22Rv1 (cell line): ENCODE measurements around the gene ITPK1.

Experiments
- H3K27ac ChIP-seq: fragments of 450-650 bp; 2 replicates; pipeline ENCODE4 v1.5.1; 2017
- ZFX ChIP-seq: fragments of 450-650 bp; IDR thresholded peaks from 2 replicates; pipeline ENCODE4 v1.6.1; 2017; ENCODE audit warnings: antibody characterized with exemption, borderline replicate concordance
- TF ChIP-seq, protein P1 (sequence below): fragments of 450-650 bp; IDR thresholded peaks from 2 replicates; pipeline ENCODE4 v1.5.1; 2017; ENCODE audit warnings: mild to moderate bottlenecking

Gene ITPK1

DNA sequence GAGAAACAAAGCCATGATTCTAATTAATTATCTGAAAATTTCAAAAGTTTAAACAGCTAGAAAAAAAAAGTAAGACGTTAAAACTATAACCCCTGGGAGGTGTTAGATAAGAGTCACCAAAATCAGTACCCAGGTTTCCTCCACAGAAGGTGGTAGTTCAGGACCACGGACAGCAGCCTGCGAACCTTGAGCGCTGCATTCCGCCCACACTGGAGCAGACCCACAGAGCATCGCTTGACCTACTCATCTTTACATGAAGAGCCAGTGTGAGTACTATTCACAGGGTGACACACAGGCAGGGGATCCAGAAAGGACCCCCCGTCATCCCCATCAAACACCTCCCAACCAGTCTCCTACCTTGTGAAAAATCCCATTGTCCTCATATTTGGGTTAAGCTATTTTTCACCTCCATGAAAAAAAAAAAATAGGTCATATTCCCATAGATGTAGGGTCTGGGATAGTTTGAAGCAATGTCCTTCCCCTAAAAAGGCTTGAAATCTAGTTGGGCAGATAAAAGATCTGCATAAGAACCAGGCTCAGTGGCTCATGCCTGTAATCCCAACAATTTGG is 201.6 kb downstream of the ITPK1 start:
- TF ChIP-seq ZFX, result no peak
- TF ChIP-seq, protein P1, sequence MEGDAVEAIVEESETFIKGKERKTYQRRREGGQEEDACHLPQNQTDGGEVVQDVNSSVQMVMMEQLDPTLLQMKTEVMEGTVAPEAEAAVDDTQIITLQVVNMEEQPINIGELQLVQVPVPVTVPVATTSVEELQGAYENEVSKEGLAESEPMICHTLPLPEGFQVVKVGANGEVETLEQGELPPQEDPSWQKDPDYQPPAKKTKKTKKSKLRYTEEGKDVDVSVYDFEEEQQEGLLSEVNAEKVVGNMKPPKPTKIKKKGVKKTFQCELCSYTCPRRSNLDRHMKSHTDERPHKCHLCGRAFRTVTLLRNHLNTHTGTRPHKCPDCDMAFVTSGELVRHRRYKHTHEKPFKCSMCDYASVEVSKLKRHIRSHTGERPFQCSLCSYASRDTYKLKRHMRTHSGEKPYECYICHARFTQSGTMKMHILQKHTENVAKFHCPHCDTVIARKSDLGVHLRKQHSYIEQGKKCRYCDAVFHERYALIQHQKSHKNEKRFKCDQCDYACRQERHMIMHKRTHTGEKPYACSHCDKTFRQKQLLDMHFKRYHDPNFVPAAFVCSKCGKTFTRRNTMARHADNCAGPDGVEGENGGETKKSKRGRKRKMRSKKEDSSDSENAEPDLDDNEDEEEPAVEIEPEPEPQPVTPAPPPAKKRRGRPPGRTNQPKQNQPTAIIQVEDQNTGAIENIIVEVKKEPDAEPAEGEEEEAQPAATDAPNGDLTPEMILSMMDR, result no peak
- no peak overlapping the region for H3K27ac ChIP-seq

DNA sequence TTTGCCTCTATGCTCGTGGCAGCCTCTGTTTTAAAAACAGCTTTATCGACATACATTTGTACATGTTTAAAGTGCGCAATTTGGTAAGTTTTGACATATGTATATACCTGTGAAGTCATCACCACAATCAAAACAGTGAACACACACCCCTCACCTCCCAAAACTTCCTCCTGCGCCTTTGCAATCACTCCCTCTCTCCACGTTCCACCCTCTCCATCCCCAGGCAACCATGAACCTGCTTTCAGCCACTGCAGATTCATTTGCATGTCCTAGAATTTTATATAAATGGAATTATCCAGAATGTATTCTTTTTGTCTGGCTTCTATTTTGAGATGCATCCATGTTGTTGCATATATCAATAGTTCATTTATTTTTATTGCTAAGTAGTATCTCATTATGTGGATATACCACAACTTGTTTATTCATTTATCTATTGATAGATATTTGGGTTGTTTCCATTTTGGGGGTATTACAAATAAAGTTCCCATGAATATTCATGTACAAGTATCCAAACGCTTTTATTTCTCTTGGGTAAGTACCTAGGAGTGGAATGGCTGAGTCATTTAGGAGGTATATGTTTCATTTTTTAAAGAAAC is 208.3 kb downstream of the ITPK1 start:
- TF ChIP-seq, protein P1, result no peak
- TF ChIP-seq ZFX, result no peak
- no peak overlapping the region for H3K27ac ChIP-seq

DNA sequence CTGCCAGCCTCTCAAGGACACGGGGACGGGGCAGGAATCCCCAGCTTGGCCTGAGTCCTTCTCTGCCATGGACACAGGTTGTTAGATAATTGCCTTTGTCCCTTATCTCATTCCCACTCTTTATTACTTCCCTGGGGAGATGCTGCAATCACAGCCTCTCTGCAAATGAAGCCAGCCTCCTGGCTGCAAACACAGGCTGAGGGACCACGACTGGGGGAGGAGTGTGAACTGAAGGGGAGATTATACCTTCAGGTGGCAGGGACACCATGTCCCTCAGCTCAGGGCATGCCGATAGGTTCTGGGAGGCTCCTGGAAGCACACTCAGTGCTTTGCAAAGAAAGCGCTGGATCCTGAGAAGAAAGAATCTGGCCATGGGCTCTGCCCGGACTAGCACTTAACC is 208.9 kb downstream of the ITPK1 start:
- no peak overlapping the region for H3K27ac ChIP-seq
- no peak for TF ChIP-seq ZFX
- TF ChIP-seq, protein P1, result no peak

DNA sequence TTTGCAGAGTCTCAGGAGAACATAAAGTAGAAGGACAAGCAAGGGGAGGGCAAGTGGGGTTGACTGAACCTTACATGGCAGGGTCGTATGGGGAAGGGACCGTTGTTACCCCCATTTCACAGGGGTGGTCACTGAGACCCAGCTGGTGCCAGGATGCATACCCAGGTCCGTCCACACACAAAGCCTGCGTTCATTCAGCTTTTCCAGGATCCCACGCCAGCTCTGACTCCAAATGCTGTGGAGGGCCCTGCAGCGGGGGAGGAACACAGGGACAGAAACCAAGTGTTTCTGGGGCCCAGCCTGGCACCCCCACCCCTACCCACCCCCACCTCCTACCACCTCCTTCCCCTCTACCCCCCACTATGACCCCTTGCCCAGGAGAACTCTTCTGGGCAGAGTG is 209.3 kb downstream of the ITPK1 start:
- no peak overlapping the region for H3K27ac ChIP-seq
- TF ChIP-seq ZFX, result no peak
- TF ChIP-seq, protein P1, result no peak

DNA sequence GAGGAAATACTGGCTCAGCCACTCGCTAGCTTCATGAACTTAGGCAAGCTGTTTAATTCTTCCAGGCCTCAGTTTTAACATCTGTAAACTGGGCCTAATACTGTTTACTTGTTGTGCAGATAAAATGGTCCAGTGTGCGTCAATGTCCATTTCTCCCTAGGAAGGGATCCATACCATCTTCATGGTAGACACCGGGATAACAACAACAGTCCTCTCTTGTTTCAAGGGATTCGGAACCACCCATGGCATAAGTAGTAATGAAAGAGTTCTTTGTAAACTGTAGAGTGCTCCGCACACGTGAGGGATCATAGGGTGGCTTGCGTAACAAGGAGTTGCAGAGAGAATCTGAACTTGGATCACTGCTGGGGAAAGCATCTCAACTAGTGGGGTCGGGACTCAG is 210.1 kb downstream of the ITPK1 start:
- H3K27ac ChIP-seq, result no peak overlapping the region
- TF ChIP-seq, protein P1, result no peak
- no peak for TF ChIP-seq ZFX

DNA sequence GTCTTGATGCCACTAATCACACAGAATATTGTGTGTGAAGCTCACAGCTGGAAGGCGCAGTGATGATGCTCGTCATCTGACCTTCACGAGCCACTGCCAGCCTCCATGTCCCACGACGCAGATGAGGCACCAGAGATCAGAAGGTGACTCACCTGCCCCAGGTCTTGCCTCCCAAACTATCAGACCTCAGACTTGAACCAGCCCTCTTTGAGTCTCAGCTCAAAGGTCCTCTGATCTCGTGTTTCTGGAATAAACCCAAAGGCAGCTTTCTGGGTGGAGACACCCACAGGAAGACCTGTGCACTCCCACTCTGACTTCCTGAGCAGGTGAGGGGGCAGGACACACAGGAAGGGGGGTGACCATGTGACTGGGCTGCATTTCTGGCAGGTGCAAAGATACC is 212.4 kb downstream of the ITPK1 start:
- H3K27ac ChIP-seq, result no peak overlapping the region

DNA sequence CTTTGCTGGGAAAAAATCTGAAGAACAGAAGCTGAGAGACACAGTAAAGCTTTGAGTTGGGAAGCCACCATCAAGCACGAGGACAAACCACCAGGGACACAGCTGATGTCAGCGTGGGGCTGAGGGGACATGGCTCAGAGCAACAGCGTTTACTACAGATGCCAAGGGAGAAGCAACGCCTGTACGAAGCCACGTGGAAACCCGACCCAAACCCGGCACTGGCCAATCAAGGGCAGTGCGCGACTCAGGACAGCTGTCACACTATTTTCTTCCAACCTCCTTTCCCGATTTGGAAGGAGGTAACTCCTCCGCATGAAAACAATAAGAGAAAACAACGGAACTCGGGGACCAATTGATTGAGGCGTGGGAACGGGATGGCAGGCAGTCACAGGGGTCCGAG is 213.0 kb downstream of the ITPK1 start:
- no peak overlapping the region for H3K27ac ChIP-seq
- TF ChIP-seq ZFX, result no peak
- TF ChIP-seq, protein P1, result no peak

More for the DNA sequence above, 212.4 kb downstream of the ITPK1 start:
- no peak for TF ChIP-seq ZFX
- TF ChIP-seq, protein P1, result no peak
